ENCODE results near the gene SLC22A13. TPM values are rescaled to one million over a fixed set of nuclear protein-coding genes. Genes with fewer than 3 reads are reported as not detected.

SLC22A13 gene
- total RNA-seq, 1 donor from 2014 or later: 0.32 TPM

DNA sequence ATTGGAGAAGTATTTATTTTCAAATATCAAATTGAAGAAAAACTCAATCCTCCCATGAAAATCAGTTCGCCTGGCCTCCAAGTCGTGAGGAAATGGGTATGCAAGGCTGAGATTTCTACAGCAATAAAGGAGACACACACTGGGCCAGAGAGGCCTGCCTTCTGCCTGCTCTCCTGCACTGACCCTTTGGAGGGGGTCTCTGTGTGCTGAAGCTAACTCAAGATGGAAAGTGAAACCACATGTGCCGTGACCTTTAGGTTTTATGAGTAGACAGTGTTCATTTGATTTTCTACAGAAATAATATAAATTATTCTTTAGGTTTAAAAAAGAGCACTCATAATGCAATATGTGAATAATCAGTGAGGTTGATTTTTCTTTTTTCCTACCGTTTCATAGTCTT, 11.9 kb upstream of the SLC22A13 start:
- no peak for DNase-seq
- Histone ChIP-seq H3K4me3 (no peak overlapping the region), H3K4me1 (no peaks in the 10 kb centered on the region), H3K27ac (no peak overlapping the region), H3K9me3 (no peaks in the 10 kb centered on the region), H3K27me3 (ENCODE audit: low read depth) (no peaks in the 10 kb centered on the region), H3K36me3 (peaks cover 67% of the 10 kb centered on the region)
- ATAC-seq: no peak
- intact Hi-C loops (cut with DNase I): no loop called here
- TF ChIP-seq, protein P1, sequence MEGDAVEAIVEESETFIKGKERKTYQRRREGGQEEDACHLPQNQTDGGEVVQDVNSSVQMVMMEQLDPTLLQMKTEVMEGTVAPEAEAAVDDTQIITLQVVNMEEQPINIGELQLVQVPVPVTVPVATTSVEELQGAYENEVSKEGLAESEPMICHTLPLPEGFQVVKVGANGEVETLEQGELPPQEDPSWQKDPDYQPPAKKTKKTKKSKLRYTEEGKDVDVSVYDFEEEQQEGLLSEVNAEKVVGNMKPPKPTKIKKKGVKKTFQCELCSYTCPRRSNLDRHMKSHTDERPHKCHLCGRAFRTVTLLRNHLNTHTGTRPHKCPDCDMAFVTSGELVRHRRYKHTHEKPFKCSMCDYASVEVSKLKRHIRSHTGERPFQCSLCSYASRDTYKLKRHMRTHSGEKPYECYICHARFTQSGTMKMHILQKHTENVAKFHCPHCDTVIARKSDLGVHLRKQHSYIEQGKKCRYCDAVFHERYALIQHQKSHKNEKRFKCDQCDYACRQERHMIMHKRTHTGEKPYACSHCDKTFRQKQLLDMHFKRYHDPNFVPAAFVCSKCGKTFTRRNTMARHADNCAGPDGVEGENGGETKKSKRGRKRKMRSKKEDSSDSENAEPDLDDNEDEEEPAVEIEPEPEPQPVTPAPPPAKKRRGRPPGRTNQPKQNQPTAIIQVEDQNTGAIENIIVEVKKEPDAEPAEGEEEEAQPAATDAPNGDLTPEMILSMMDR (IDR thresholded peaks at IDR 0.05): no peak

DNA sequence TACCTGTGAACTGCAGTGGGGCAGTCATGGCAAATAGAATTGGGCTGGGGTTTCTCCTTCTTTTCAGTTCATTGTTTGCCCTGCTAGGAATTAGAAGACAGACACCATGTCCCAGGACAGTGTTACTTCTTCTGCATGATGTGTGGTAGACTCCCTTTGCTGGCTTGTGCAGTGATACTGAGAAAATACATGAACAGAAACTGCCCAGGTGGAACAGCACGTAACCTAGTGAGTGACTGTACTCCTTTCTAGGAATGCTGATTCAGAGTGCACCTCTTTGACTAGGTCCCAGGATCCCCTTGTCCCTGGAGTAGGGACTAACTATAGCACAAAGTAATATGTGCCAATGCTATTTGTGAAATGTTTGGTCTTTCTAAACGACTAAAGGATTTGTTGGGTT, 10.7 kb upstream of the SLC22A13 start:
- peaks cover 55% of the 10 kb centered on the region for H3K36me3 ChIP-seq
- H3K4me1 ChIP-seq: no peaks in the 10 kb centered on the region
- intact Hi-C loops (cut with DNase I): no loop called here
- H3K9me3 ChIP-seq: no peaks in the 10 kb centered on the region
- DNase-seq: no peak
- TF ChIP-seq, protein P1 (IDR thresholded peaks at IDR 0.05): no peak
- ATAC-seq: no peak
- H3K27me3 ChIP-seq (ENCODE audit: low read depth): no peaks in the 10 kb centered on the region
- no peak overlapping the region for H3K4me3 ChIP-seq
- no peak overlapping the region for H3K27ac ChIP-seq

DNA sequence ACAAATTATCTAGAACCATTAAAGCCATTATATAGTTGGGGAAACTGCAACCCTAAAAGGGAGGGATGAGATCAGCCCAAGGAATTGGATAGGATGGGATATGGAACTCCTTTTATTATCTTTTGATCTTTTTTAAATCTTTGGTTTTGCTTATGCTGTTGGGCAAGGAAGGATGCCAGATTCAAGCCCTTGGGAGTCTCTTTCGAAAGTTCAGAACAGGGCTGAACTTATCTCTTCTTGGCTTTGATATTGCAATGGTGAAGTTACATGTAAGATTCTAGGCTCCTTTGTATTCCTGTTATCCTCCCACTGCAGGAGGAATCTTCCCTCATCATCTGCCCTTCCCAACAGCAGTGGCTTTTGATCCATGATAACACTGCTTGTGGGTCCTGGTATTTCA, 10.0 kb upstream of the SLC22A13 start:
- DNase-seq: no peak
- H3K27ac ChIP-seq: no peak overlapping the region
- TF ChIP-seq, protein P1 (IDR thresholded peaks at IDR 0.05): no peak
- no peaks in the 10 kb centered on the region for H3K27me3 ChIP-seq (ENCODE audit: low read depth)
- no peaks in the 10 kb centered on the region for H3K9me3 ChIP-seq
- no peaks in the 10 kb centered on the region for H3K4me1 ChIP-seq
- peaks cover 48% of the 10 kb centered on the region for H3K36me3 ChIP-seq
- no peak overlapping the region for H3K4me3 ChIP-seq
- ATAC-seq: no peak
- intact Hi-C loops (cut with DNase I): no loop called here

DNA sequence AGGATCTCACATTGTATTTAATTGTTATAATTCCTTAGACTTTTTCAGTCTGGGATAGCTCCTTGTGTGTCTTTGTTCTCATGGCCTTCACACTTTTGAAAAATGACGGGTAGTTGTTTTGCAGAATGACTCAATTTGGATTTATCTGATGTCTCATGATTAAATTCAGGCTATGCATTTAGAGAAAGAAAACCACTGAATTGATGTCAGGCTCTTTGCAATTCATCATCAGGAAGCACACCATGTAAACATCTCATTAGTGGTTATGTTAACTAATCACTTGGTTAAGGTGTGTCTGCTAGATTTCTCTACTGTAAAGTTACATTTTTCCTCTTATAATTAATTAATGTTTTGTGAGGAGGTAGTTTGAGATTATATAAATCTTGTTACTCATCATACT, 8.0 kb upstream of the SLC22A13 start:
- TF ChIP-seq, protein P1 (IDR thresholded peaks at IDR 0.05): no peak
- DNase-seq (no peak), ATAC-seq (no peak)
- H3K4me1 ChIP-seq: no peaks in the 10 kb centered on the region
- no peaks in the 10 kb centered on the region for H3K27me3 ChIP-seq (ENCODE audit: low read depth)
- H3K36me3 ChIP-seq: peaks cover 28% of the 10 kb centered on the region
- no peaks in the 10 kb centered on the region for H3K9me3 ChIP-seq
- H3K27ac ChIP-seq: no peak overlapping the region
- intact Hi-C loops (cut with DNase I): no loop called here
- H3K4me3 ChIP-seq: no peak overlapping the region

DNA sequence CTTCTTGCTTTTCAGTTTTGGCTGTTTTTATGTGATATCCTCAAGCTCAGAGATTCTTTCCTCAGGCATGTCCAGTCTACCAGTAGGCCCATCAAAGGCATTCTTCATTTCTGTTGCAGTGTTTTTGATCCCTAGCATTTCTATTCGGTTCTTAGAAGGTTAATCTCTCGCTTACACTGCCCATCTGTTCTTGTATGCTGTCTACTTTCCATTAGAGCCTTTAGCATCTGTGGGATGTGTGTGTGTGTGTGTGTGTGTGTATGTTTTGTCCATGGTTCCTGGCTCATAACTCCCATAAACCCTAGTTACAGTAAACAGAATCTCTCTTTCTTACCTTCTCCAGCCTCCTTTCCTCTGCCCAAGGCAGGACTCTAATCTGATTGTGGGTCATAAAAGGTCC, 5.1 kb upstream of the SLC22A13 start:
- ATAC-seq: no peak

More for the DNA sequence above, 5.1 kb upstream of the SLC22A13 start:
- intact Hi-C loops (cut with DNase I): no loop called here
- Histone ChIP-seq H3K36me3 (no peaks in the 10 kb centered on the region), H3K9me3 (no peaks in the 10 kb centered on the region), H3K4me3 (no peak overlapping the region), H3K27ac (no peak overlapping the region), H3K27me3 (ENCODE audit: low read depth) (no peaks in the 10 kb centered on the region), H3K4me1 (no peaks in the 10 kb centered on the region)
- DNase-seq: no peak
- TF ChIP-seq, protein P1 (IDR thresholded peaks at IDR 0.05): no peak
